Mucosa of descending colon (tissue), 3 donors: ENCODE results near the gene TAS2R40. TPM values are rescaled to one million over a fixed set of nuclear protein-coding genes. Genes with fewer than 3 reads are reported as not detected.

ENCODE experiments used
- ATAC-seq: fragments of 200-7000 bp; cut with Tn5 transposase; one replicate; pipeline ENCODE4 v1.9.1; 2020; ENCODE audit warnings: mild to moderate bottlenecking, moderate library complexity
- DNase-seq, 3 donors: peaks; one replicate each; pipeline ENCODE4 v3.0.0-alpha.2; 2020
- H3K36me3 ChIP-seq: fragments of 200-600 bp; one replicate; pipeline ENCODE4 v1.8.0; 2021; ENCODE audit warnings: low read depth, mild to moderate bottlenecking
- H3K4me1 ChIP-seq: fragments of 200-600 bp; one replicate; pipeline ENCODE4 v1.8.0; 2021; ENCODE audit warnings: low read depth, mild to moderate bottlenecking
- H3K4me3 ChIP-seq: fragments of 200-600 bp; one replicate; pipeline ENCODE4 v1.8.0; 2021; ENCODE audit warnings: mild to moderate bottlenecking
- H3K9me3 ChIP-seq: fragments of 200-600 bp; one replicate; pipeline ENCODE4 v1.8.0; 2021; ENCODE audit warnings: mild to moderate bottlenecking
- intact Hi-C, 2 donors: fragments of 100-400 bp; cut with DNase I in 1 of 2; cut with micrococcal nuclease in 1 of 2; formaldehyde crosslinking; loops; one replicate each; pipeline versions ENCODE4 v1.11.0 to v1.11.1; 2022; cut with DNase I, micrococcal nuclease
- total RNA-seq, 3 donors: library from RNA; stranded (reverse); fragmentation: NEBNext Ultra II Directional in 2 of 3; extraction: Animal tissue kit (Norgen Biotek cat#: 25700) in 2 of 3; gene quantifications; one replicate each; pipeline versions ENCODE4 v1.2.1 to v1.2.4, GENCODE V29; 2021 to 2023
- TF ChIP-seq, protein P1 (sequence below): fragments of 200-600 bp; IDR thresholded peaks from one replicate; pipeline ENCODE4 v1.8.0; 2022; ENCODE audit warnings: antibody characterized with exemption, mild to moderate bottlenecking
- donor health status: DM: no; HTN: no; CAD: no; lungs with moderate emphysema.
- donor health status: DM: no; HTN: no; CAD: no.
- donor health status: DM: no; HTN: yes; CAD: no.

TAS2R40 gene
- total RNA-seq, 3 donors from 2014 or later = not detected

DNA sequence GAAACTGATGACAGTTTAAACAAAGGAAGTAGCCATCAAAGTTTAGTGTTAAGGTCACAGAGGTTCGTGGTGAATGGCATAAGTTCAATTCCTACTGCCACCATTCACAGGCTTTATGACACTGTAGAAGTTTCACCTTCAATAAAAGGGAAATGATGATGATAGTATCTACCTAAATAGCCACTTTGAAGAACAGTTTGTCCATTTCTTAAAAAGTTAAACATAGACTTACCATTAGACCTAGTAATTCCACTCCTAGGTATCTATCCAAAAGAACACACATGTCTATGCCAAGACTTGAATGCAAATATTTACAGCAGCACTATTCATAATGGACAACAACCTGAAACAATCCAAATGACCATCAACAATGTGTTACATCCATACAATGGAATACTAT is 22.5 kb downstream of the TAS2R40 start:
- intact Hi-C loops = loop anchor here (5.0 to 10.0 kb wide), 3 partner anchors 50 to 173 kb away; no protein-coding TSS in a partner anchor
- ATAC-seq (peak; percentile 57), DNase-seq (peak in 1 of 3 donors; percentile 27)
- no peak overlapping the region for H3K4me3 ChIP-seq
- TF ChIP-seq, protein P1, sequence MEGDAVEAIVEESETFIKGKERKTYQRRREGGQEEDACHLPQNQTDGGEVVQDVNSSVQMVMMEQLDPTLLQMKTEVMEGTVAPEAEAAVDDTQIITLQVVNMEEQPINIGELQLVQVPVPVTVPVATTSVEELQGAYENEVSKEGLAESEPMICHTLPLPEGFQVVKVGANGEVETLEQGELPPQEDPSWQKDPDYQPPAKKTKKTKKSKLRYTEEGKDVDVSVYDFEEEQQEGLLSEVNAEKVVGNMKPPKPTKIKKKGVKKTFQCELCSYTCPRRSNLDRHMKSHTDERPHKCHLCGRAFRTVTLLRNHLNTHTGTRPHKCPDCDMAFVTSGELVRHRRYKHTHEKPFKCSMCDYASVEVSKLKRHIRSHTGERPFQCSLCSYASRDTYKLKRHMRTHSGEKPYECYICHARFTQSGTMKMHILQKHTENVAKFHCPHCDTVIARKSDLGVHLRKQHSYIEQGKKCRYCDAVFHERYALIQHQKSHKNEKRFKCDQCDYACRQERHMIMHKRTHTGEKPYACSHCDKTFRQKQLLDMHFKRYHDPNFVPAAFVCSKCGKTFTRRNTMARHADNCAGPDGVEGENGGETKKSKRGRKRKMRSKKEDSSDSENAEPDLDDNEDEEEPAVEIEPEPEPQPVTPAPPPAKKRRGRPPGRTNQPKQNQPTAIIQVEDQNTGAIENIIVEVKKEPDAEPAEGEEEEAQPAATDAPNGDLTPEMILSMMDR = no peak
- H3K9me3 ChIP-seq = no peaks in the 10 kb centered on the region
- H3K4me1 ChIP-seq = peaks cover 21% of the 10 kb centered on the region
- peaks cover 3% of the 10 kb centered on the region for H3K36me3 ChIP-seq

DNA sequence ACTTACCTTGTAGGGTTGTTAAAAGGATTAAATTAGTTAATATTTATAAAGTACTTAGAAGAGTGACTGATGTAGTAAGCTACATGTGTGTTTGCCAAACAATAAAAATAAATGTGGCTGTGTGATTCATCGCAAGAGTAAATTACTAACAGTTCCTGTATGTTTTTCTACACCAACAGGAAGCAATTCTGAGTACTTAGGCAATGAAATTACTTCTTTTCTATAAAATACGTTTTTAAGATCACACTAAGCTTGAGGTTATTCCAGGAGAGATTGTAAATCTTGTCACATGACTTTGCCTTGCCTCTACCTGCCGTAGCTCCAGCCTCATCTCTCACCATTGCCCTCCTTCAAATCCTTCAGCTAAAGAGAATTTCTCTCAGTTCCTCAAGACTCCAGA is 23.3 kb downstream of the TAS2R40 start:
- H3K9me3 ChIP-seq = no peaks in the 10 kb centered on the region
- H3K4me3 ChIP-seq = no peak overlapping the region
- ATAC-seq = peak; percentile 77
- intact Hi-C loops = loop anchor here (10.0 kb wide), 2 partner anchors 50 to 130 kb away; no protein-coding TSS in a partner anchor
- peak in 1 of 3 donors; percentile 24 for DNase-seq
- H3K4me1 ChIP-seq = peaks cover 21% of the 10 kb centered on the region
- peaks cover 3% of the 10 kb centered on the region for H3K36me3 ChIP-seq
- TF ChIP-seq, protein P1 = no peak

DNA sequence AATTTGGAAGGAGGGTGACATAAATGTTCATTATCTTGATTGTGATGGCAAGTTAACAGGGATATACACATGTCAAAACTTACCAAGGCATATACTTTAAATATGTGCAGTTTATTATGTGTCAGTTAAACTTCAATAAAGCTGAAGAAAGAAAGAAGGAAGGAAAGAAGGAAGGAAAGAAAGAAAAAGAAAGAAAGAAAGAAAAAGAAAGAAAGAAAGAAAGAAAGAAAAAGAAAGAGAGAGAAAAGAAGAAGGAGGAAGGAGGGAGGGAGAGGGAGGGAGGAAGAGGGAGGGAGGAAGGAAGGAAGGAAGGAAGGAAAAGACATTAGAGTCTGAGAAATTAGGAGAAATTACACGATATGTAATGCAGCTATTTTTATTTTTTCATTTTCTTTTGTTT is 25.5 kb downstream of the TAS2R40 start:
- Histone ChIP-seq H3K9me3 (no peaks in the 10 kb centered on the region), H3K4me3 (no peak overlapping the region), H3K36me3 (peaks cover 3% of the 10 kb centered on the region), H3K4me1 (peaks cover 21% of the 10 kb centered on the region)
- ATAC-seq = no peak
- intact Hi-C loops = loop anchor here (10.0 kb wide), 2 partner anchors 47 to 127 kb away; no protein-coding TSS in a partner anchor
- no peak for DNase-seq
- TF ChIP-seq, protein P1 = no peak

DNA sequence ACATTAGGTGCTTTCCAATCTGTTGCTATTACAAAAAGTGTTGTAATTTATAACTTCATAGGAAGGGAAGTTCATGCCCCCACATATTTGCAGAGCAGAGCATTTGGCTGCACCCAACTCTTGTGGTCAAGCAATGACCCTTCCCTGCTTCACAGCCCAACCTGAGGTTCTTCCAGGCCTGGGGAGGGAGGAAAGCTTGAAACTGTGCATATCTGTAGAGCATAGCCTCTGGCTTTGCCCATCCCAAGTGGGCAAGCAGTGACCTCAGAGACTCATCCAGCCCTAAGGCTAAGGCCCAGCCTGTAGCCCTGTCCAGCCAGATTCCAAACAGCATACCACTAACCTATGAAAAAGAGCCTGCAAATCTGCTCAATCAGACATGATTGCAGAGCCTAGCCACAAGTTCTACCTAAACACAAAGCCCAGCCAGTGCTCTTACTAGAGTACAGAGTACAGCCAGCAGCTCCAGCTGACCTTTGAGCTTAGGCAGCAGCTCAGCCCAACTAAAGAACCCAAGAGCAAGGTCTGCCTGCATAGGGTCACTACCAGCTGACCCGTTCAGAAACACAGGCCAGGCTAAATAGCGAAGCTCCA is 27.0 kb downstream of the TAS2R40 start:
- TF ChIP-seq, protein P1 = no peak
- intact Hi-C loops = loop anchor here (10.0 kb wide), 2 partner anchors 46 to 126 kb away; no protein-coding TSS in a partner anchor
- DNase-seq = peak in 1 of 3 donors; percentile 48
- H3K9me3 ChIP-seq = peaks cover under 1% of the 10 kb centered on the region
- peaks cover 15% of the 10 kb centered on the region for H3K4me1 ChIP-seq
- peaks cover 3% of the 10 kb centered on the region for H3K36me3 ChIP-seq
- no peak overlapping the region for H3K4me3 ChIP-seq
- peak; percentile 63 for ATAC-seq

DNA sequence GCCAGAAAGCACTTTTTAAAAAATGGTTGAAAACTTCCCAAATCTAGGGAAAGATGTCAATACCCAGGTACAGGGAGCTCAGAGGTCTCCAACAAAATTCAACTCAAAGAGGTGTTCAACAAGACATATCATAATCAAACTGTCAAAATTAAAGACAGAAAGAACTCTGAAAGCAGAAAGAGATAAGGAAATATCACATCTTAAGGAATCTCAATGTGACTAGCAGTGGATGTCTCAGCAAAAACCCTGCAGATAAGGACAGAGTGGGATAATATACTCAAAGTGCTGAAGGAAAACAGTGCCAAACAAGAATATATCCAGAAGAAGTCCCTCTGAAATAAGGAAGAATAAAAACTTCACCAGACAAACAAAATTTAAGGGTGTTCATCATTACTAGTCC is 28.4 kb downstream of the TAS2R40 start:
- intact Hi-C loops = no loop called here
- no peaks in the 10 kb centered on the region for H3K36me3 ChIP-seq
- TF ChIP-seq, protein P1 = no peak
- peaks cover 2% of the 10 kb centered on the region for H3K9me3 ChIP-seq
- DNase-seq = no peak
- H3K4me3 ChIP-seq = no peak overlapping the region
- H3K4me1 ChIP-seq = peaks cover 5% of the 10 kb centered on the region
- no peak for ATAC-seq
